WERI-Rb-1 (cell line): ENCODE results near the gene ITGA8.
"Not testable (repeated sequence)": the region's sequence is repeated elsewhere in the genome, so short reads cannot be mapped to it uniquely, and the experiment has no call there.

Experiments used
- DNase-seq: peaks from one replicate; pipeline ENCODE4 v3.0.0-alpha.2; 2020
- H3K27ac ChIP-seq: fragments of 250-450 bp; sonication (Bioruptor Pico); 2 replicates; pipeline ENCODE4 v1.5.1; 2020; ENCODE audit warnings: mild to moderate bottlenecking, moderate library complexity
- H3K27me3 ChIP-seq: fragments of 250-450 bp; sonication (Bioruptor Pico); 2 replicates; pipeline ENCODE4 v1.5.1; 2021; ENCODE audit warnings: mild to moderate bottlenecking, low read depth, moderate library complexity; ENCODE audit not compliant: insufficient read depth, severe bottlenecking
- H3K36me3 ChIP-seq: fragments of 250-450 bp; sonication (Bioruptor Pico); 2 replicates; pipeline ENCODE4 v1.5.1; 2020; ENCODE audit warnings: mild to moderate bottlenecking, moderate library complexity
- H3K4me3 ChIP-seq: 2 replicates; pipeline ENCODE4 v1.5.1; 2011; ENCODE audit warnings: low read depth, mild to moderate bottlenecking, control low read depth, low read length
- H3K9me3 ChIP-seq: fragments of 250-450 bp; sonication (Bioruptor Pico); 2 replicates; pipeline ENCODE4 v1.5.1; 2021; ENCODE audit warnings: mild to moderate bottlenecking, moderate library complexity; ENCODE audit not compliant: severe bottlenecking
- TF ChIP-seq, protein P1 (sequence below): IDR thresholded peaks from 2 replicates; pipeline ENCODE4 v1.5.1; 2011; ENCODE audit warnings: low read depth, mild to moderate bottlenecking, control low read depth, inconsistent platforms, low read length

Gene ITGA8

DNA sequence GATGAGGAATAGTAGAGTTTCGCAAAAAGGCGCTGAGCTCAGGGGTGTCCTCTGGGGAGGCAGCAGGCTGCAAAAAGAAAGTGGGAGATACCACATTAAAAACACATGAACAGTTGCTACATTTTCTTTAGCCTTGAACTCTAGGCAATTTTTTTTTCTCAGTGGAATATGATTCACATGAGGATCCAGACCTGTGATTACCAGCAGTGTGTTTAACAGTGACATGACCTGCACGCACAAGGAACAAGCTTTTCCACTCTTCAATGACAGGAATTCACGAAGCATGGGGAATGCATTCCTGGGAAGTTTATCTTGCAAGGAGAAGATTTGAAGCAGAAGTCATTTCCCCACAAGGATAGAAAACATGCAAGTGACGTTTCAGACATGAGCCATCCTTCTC is 161.6 kb downstream of the ITGA8 start:
- TF ChIP-seq, protein P1, sequence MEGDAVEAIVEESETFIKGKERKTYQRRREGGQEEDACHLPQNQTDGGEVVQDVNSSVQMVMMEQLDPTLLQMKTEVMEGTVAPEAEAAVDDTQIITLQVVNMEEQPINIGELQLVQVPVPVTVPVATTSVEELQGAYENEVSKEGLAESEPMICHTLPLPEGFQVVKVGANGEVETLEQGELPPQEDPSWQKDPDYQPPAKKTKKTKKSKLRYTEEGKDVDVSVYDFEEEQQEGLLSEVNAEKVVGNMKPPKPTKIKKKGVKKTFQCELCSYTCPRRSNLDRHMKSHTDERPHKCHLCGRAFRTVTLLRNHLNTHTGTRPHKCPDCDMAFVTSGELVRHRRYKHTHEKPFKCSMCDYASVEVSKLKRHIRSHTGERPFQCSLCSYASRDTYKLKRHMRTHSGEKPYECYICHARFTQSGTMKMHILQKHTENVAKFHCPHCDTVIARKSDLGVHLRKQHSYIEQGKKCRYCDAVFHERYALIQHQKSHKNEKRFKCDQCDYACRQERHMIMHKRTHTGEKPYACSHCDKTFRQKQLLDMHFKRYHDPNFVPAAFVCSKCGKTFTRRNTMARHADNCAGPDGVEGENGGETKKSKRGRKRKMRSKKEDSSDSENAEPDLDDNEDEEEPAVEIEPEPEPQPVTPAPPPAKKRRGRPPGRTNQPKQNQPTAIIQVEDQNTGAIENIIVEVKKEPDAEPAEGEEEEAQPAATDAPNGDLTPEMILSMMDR = no peak
- Histone ChIP-seq H3K36me3 (no peaks in the 10 kb centered on the region), H3K27me3 (no peaks in the 10 kb centered on the region), H3K4me3 (no peak overlapping the region), H3K27ac (no peak overlapping the region), H3K9me3 (no peaks in the 10 kb centered on the region)
- DNase-seq = no peak

DNA sequence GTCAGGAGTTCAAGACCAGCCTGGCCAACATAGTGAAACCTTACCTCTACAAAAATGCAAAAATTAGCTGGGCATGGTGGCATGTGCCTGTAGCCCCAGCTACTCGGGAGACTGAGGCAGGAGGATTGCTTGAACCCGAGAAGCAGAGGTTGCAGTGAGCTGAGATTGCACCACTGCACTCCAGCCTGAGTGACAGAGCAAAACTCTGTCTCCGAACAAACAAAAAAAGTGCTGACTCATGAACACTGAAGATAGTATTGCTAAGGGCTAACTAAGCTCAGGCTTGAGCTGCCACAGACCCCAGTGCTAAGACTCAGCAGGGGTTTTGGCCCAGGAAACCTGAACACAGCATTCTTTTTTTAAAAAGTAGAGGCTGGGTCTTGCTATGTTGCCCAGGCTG is 162.6 kb downstream of the ITGA8 start:
- not testable (repeated sequence) for H3K27ac ChIP-seq, H3K36me3 ChIP-seq, DNase-seq

GRCh38 chr10:15550950-15551349 is 168.8 kb downstream of the ITGA8 start:
- TF ChIP-seq, protein P1 = no peak
- Histone ChIP-seq H3K4me3 (no peak overlapping the region), H3K9me3 (no peaks in the 10 kb centered on the region), H3K27ac (no peak overlapping the region), H3K27me3 (no peaks in the 10 kb centered on the region), H3K36me3 (no peaks in the 10 kb centered on the region)
- no peak for DNase-seq

More for the DNA sequence above, 162.6 kb downstream of the ITGA8 start:
- not testable (repeated sequence) for H3K4me3 ChIP-seq, H3K9me3 ChIP-seq, H3K27me3 ChIP-seq

- Histone ChIP-seq H3K36me3 (no peaks in the 10 kb centered on the region), H3K27ac (no peak overlapping the region), H3K9me3 (no peaks in the 10 kb centered on the region), H3K27me3 (no peaks in the 10 kb centered on the region), H3K4me3 (no peak overlapping the region)
- no peak for DNase-seq
- TF ChIP-seq, protein P1 = no peak
These were observed 171.4 kb downstream of the ITGA8 start for GRCh38 chr10:15548331-15548730.

GRCh38 chr10:15546606-15547005 is 173.1 kb downstream of the ITGA8 start:
- TF ChIP-seq, protein P1 = no peak
- no peak overlapping the region for H3K4me3 ChIP-seq
- DNase-seq = no peak
- H3K9me3 ChIP-seq = no peaks in the 10 kb centered on the region
- H3K27ac ChIP-seq = no peak overlapping the region
- H3K36me3 ChIP-seq = no peaks in the 10 kb centered on the region
- no peaks in the 10 kb centered on the region for H3K27me3 ChIP-seq

GRCh38 chr10:15545884-15546283 is 173.8 kb downstream of the ITGA8 start:
- DNase-seq = no peak
- TF ChIP-seq, protein P1 = no peak
- Histone ChIP-seq H3K4me3 (no peak overlapping the region), H3K9me3 (no peaks in the 10 kb centered on the region), H3K36me3 (no peaks in the 10 kb centered on the region), H3K27me3 (no peaks in the 10 kb centered on the region), H3K27ac (no peak overlapping the region)
